B cell (primary cell): ENCODE data around the gene ADGRV1. TPM values are rescaled to one million over a fixed set of nuclear protein-coding genes. Genes with fewer than 3 reads are reported as not detected.
"Not testable (repeated sequence)": the region's sequence is repeated elsewhere in the genome, so short reads cannot be mapped to it uniquely, and the experiment has no call there.

Experiments used
- ATAC-seq: fragments of 200-7000 bp; cut with Tn5 transposase; one replicate; pipeline ENCODE4 v1.10.0; 2021; ENCODE audit warnings: low read depth, mild to moderate bottlenecking, moderate number of reproducible peaks, moderate library complexity
- CTCF ChIA-PET: fragments of 350-600 bp; sonication (Branson Sonifier 250); formaldehyde crosslinking; loops from one replicate; lab custom pipeline; 2021; ENCODE audit warnings: antibody characterized with exemption, inconsistent platforms; lab: Charles Lee
- POLR2A ChIA-PET: fragments of 350-600 bp; sonication (Branson Sonifier 250); formaldehyde crosslinking; loops from one replicate; lab custom pipeline; 2021; ENCODE audit warnings: antibody characterized with exemption; lab: Charles Lee
- DNase-seq: peaks from one replicate; pipeline ENCODE4 v3.0.0; 2013
- H2AFZ ChIP-seq: 2 replicates; pipeline ENCODE4 v1.6.1; 2012; ENCODE audit warnings: mild to moderate bottlenecking, low read depth, low read length; ENCODE audit not compliant: insufficient read depth, poor library complexity, severe bottlenecking
- H3K27ac ChIP-seq, 2 donors: 1 replicate in 1 of 2; 2 replicates in 1 of 2; pipeline ENCODE4 v1.5.1; 2012 to 2013; ENCODE audit warnings: low read length in 2 of 2, mild to moderate bottlenecking in 2 of 2, moderate library complexity in 1 of 2
- H3K27me3 ChIP-seq, 4 experiments: fragments of 200-600 bp in 1 of 4; sonication (generic) in 1 of 4; replicated peaks in 1 of 4; 1 replicate in 2 of 4; 2 replicates in 2 of 4; pipeline versions ENCODE4 v1.6.1 to v1.7.0; 2013 to 2016; ENCODE audit warnings: low read length in 3 of 4, mild to moderate bottlenecking in 2 of 4, mixed read lengths in 1 of 4, moderate library complexity in 1 of 4; ENCODE audit not compliant: insufficient read depth in 4 of 4, control insufficient read depth in 3 of 4; ENCODE audit errors: control extremely low read depth in 1 of 4
- H3K36me3 ChIP-seq, 2 experiments: replicated peaks in 1 of 2; 1 replicate in 1 of 2; 2 replicates in 1 of 2; pipeline versions ENCODE4 v1.6.1 to v1.7.1; 2013; ENCODE audit warnings: low read length in 1 of 2; ENCODE audit not compliant: insufficient read depth in 2 of 2, control insufficient read depth in 1 of 2; ENCODE audit errors: control extremely low read depth in 1 of 2, extremely low read depth in 1 of 2
- H3K4me1 ChIP-seq, 2 donors: fragments of 200-600 bp in 1 of 2; sonication (generic) in 1 of 2; 1 replicate in 1 of 2; 2 replicates in 1 of 2; pipeline versions ENCODE4 v1.5.1 to v1.6.1; 2013 to 2017; ENCODE audit warnings: low read length in 2 of 2; ENCODE audit not compliant: control insufficient read depth in 2 of 2, insufficient read depth in 2 of 2
- H3K4me2 ChIP-seq: replicated peaks from 2 replicates; pipeline ENCODE3; 2012; ENCODE audit warnings: mild to moderate bottlenecking, low read depth, low read length; ENCODE audit not compliant: poor library complexity, severe bottlenecking
- H3K4me3 ChIP-seq, 5 experiments: fragments of 200-600 bp in 1 of 5; sonication (generic) in 1 of 5; 1 replicate in 3 of 5; 2 replicates in 2 of 5; pipeline versions ENCODE4 v1.5.1 to v1.7.0; 2011 to 2016; ENCODE audit warnings: low read length in 4 of 5, mild to moderate bottlenecking in 4 of 5, low read depth in 2 of 5, control low read depth in 1 of 5, moderate library complexity in 1 of 5; ENCODE audit not compliant: insufficient read depth in 1 of 5; ENCODE audit errors: control extremely low read depth in 1 of 5, extremely low read depth in 1 of 5
- H3K79me2 ChIP-seq: fragments of 200-600 bp; sonication (generic); one replicate; pipeline ENCODE4 v1.6.0; 2016; ENCODE audit warnings: low read length; ENCODE audit not compliant: control insufficient read depth, insufficient read depth
- H3K9ac ChIP-seq: fragments of 200-600 bp; sonication (generic); 2 replicates; pipeline ENCODE4 v1.6.1; 2017; ENCODE audit warnings: mild to moderate bottlenecking, low read length, moderate library complexity
- H3K9me3 ChIP-seq, 3 donors: one replicate each; pipeline versions ENCODE4 v1.6.1 to v1.7.1; 2013; ENCODE audit warnings: low read length in 2 of 3; ENCODE audit not compliant: control insufficient read depth in 2 of 3, insufficient read depth in 1 of 3; ENCODE audit errors: control extremely low read depth in 1 of 3
- H4K20me1 ChIP-seq: 2 replicates; pipeline ENCODE4 v1.6.0; 2012; ENCODE audit warnings: mild to moderate bottlenecking, low read length; ENCODE audit not compliant: insufficient read depth, control insufficient read depth, poor library complexity, severe bottlenecking
- H3K27ac Mint-ChIP-seq: one replicate; pipeline ENCODE4 v1.8.0; 2021; ENCODE audit warnings: mixed read lengths
- H3K27me3 Mint-ChIP-seq: one replicate; pipeline ENCODE4 v1.8.0; 2021; ENCODE audit warnings: mixed read lengths
- H3K4me1 Mint-ChIP-seq: one replicate; pipeline ENCODE4 v1.8.0; 2021; ENCODE audit warnings: mixed read lengths
- H3K4me3 Mint-ChIP-seq: one replicate; pipeline ENCODE4 v1.8.0; 2021; ENCODE audit warnings: mixed read lengths
- H3K9me3 Mint-ChIP-seq: one replicate; pipeline ENCODE4 v1.8.0; 2022; ENCODE audit warnings: mixed read lengths; ENCODE audit not compliant: insufficient read depth
- EZH2 ChIP-seq: IDR thresholded peaks from 2 replicates; pipeline ENCODE4 v1.6.1; 2012; ENCODE audit warnings: borderline replicate concordance, low read depth, mild to moderate bottlenecking, moderate library complexity, low read length; ENCODE audit not compliant: insufficient read depth, poor library complexity, severe bottlenecking
- WGBS: methylation state at CpG from one replicate; pipeline ENCODE4 v1.1.5; 2013; ENCODE audit warnings: missing lambda C conversion rate; ENCODE audit not compliant: insufficient coverage; 5-methylcytosine and 5-hydroxymethylcytosine counted together
- intact Hi-C: fragments of 100-400 bp; cut with micrococcal nuclease; formaldehyde crosslinking; loops from one replicate; pipeline ENCODE4 v1.10.0; 2022
- polyA plus RNA-seq: library from polyadenylated mRNA; depleted of rRNA; stranded (reverse); fragments of >200 nt; gene quantifications from 2 replicates; pipeline ENCODE4 v1.2.3, GENCODE V29; 2012
- total RNA-seq, 2 donors: library from RNA; stranded (reverse); fragments of 120-200 nt in 1 of 2; gene quantifications; 1 replicate in 1 of 2; 2 replicates in 1 of 2; pipeline versions ENCODE4 v1.2.3 to v1.2.4, GENCODE V29; 2013 to 2022
- TF ChIP-seq, protein P1 (sequence below): fragments of 200-600 bp; IDR thresholded peaks from one replicate; pipeline ENCODE4 v1.8.0; 2022; ENCODE audit warnings: antibody characterized with exemption, mild to moderate bottlenecking

ADGRV1 gene
- total and polyA plus RNA-seq, 2 donors (not counting 1 experiment from before 2014, with no cell fraction given) = 0.07 TPM; not detected in 1

DNA sequence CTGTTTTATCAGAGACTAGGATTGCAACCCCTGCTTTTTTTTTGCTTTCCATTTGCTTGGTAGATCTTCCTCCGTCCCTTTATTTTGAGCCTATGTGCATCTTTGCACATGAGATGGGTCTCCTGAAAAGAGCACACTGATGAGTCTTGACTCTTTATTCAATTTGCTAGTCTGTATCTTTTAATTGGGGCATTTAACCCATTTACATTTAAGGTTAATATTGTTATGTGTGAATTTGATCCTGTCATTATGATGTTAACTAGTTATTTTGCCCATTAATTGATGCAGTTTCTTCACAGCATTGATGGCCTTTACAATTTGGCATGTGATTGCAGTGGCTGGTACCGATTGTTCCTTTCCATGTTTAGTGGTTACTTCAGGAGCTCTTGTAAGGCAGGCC, 21.3 kb downstream of the ADGRV1 start:
- Mint-ChIP-seq H3K9me3 (peaks cover 11% of the 10 kb centered on the region), H3K27me3 (peaks cover 30% of the 10 kb centered on the region)
- H3K9ac ChIP-seq, H3K27ac Mint-ChIP-seq, DNase-seq, H3K79me2 ChIP-seq, H3K4me3 Mint-ChIP-seq, H3K36me3 ChIP-seq, H2AFZ ChIP-seq, H3K4me2 ChIP-seq, ATAC-seq, H3K4me1 ChIP-seq, H3K4me1 Mint-ChIP-seq, H3K9me3 ChIP-seq, H3K4me3 ChIP-seq, H4K20me1 ChIP-seq, intact Hi-C loops, POLR2A ChIA-PET, H3K27ac ChIP-seq, CTCF ChIA-PET: not testable (repeated sequence)
- 100% methylated on average over 1 of the region's 2 CpGs for WGBS
- H3K27me3 ChIP-seq = peaks cover 0 to 11% (median 3%) of the 10 kb centered on the region in 4 experiments

DNA sequence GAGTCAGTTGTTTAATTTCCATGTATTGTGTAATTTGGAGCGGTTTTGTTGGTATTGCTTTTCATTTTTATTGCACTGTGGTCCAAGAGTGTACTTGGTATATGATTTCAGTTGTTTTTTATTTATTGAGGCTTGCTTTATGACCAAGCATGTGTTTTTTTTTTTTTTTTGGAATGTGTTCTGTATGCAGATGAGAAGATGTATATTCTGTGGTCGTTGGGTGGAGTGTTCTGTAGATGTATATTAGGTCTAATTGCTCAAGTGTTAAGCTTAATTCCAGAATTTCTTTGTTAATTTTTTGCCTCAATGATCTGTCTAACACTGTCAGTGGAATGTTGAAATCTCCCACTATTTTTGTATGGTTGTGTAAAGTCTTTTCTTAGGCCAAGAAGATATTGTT, 23.4 kb downstream of the ADGRV1 start:
- H3K27me3 Mint-ChIP-seq = peaks cover 37% of the 10 kb centered on the region
- H3K4me3 ChIP-seq = no peak overlapping the region
- no peak overlapping the region for H3K27ac ChIP-seq
- no peaks in the 10 kb centered on the region for H3K4me1 ChIP-seq
- no peaks in the 10 kb centered on the region for H4K20me1 ChIP-seq
- ChIA-PET CTCF (no interaction called here), POLR2A (interaction anchor here (0.7 kb wide), 1 partner anchor 83 kb away, joined by 5 read pairs; no protein-coding TSS in a partner anchor)
- ATAC-seq (no peak), DNase-seq (no peak)
- H3K36me3 ChIP-seq = no peaks in the 10 kb centered on the region
- H3K4me3 Mint-ChIP-seq = no peak overlapping the region
- H2AFZ ChIP-seq = no peak overlapping the region
- H3K4me1 Mint-ChIP-seq = no peaks in the 10 kb centered on the region
- no peak overlapping the region for H3K9ac ChIP-seq
- 73% methylated on average over 1 of the region's 2 CpGs for WGBS
- H3K27ac Mint-ChIP-seq = no peak overlapping the region
- intact Hi-C loops = no loop called here
- TF ChIP-seq, protein P1, sequence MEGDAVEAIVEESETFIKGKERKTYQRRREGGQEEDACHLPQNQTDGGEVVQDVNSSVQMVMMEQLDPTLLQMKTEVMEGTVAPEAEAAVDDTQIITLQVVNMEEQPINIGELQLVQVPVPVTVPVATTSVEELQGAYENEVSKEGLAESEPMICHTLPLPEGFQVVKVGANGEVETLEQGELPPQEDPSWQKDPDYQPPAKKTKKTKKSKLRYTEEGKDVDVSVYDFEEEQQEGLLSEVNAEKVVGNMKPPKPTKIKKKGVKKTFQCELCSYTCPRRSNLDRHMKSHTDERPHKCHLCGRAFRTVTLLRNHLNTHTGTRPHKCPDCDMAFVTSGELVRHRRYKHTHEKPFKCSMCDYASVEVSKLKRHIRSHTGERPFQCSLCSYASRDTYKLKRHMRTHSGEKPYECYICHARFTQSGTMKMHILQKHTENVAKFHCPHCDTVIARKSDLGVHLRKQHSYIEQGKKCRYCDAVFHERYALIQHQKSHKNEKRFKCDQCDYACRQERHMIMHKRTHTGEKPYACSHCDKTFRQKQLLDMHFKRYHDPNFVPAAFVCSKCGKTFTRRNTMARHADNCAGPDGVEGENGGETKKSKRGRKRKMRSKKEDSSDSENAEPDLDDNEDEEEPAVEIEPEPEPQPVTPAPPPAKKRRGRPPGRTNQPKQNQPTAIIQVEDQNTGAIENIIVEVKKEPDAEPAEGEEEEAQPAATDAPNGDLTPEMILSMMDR = no peak
- TF ChIP-seq EZH2 = no peak
- H3K79me2 ChIP-seq = no peaks in the 10 kb centered on the region
- no peak overlapping the region for H3K4me2 ChIP-seq
- peaks cover 11% of the 10 kb centered on the region for H3K9me3 Mint-ChIP-seq
- no peaks in the 10 kb centered on the region for H3K9me3 ChIP-seq
- peaks cover 0 to 11% (median 2%) of the 10 kb centered on the region in 4 experiments for H3K27me3 ChIP-seq
